Ramos (cell line): Measurements from ENCODE around the gene PIN1.
"Not testable (repeated sequence)": the region's sequence is repeated elsewhere in the genome, so short reads cannot be mapped to it uniquely, and the experiment has no call there.

Experiments
- in situ Hi-C: fragments of 300-500 bp; cut with MboI; formaldehyde crosslinking; loops from one replicate; pipeline ENCODE4 v1.14.3; 2022; ENCODE audit warnings: low sequenced_read_pairs; ENCODE audit not compliant: unreplicated experiment

Gene PIN1

DNA sequence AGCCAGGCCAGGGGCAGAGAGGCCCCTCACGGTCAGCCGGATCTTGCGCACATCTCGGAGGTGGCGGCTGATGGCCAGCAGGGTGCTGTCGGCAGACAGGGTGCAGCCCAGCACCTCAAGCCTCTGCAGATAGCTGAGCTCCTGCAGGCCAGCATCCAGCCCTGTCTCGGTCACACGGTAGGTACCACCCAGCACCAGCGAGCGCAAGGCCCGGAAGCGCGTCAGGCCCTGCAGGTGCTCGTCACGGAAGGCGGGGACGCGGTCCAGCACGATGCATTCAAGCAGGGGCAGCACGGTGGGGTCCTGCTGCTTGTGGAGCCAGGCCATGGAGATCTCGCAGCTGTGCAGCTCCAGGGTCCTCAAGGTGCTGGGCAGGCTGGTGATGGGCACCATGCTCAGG, 24.0 kb upstream of the PIN1 start:
- in situ Hi-C loops, result loop anchor here (25.0 kb wide), 1 partner anchor 499 kb away; the partner anchor contains the start of genes ZNF559 and ZNF699

DNA sequence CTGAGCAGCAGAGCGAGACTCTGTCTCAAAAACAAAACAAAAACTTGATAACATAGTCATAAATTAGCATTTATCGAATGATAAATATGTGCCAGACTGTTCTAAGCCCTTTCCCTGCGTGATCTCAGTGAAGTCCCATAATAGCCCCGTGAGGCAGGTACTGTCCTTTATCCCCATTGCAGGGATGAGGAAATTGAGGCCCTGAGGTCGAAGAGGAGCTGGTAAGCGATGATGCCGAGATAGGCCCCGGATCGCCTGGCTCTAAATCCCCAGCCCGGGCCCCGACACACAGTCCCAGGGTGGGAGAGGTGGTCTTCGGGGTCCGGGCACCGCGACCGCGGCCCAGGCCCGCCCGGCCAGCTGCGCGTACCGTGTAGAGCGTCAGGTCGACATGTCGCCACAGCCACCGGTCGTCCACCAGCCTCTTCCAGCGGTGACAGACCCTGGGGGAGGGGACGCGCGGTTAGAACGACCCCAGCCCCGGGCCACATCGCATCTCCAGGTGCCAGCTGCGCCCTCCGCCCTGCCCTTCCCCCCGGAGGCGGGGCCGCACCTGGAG, 16.9 kb upstream of the PIN1 start:
- in situ Hi-C loops, result loop anchor here (25.0 kb wide), 1 partner anchor 506 kb away; the partner anchor contains the start of genes ZNF559 and ZNF699

DNA sequence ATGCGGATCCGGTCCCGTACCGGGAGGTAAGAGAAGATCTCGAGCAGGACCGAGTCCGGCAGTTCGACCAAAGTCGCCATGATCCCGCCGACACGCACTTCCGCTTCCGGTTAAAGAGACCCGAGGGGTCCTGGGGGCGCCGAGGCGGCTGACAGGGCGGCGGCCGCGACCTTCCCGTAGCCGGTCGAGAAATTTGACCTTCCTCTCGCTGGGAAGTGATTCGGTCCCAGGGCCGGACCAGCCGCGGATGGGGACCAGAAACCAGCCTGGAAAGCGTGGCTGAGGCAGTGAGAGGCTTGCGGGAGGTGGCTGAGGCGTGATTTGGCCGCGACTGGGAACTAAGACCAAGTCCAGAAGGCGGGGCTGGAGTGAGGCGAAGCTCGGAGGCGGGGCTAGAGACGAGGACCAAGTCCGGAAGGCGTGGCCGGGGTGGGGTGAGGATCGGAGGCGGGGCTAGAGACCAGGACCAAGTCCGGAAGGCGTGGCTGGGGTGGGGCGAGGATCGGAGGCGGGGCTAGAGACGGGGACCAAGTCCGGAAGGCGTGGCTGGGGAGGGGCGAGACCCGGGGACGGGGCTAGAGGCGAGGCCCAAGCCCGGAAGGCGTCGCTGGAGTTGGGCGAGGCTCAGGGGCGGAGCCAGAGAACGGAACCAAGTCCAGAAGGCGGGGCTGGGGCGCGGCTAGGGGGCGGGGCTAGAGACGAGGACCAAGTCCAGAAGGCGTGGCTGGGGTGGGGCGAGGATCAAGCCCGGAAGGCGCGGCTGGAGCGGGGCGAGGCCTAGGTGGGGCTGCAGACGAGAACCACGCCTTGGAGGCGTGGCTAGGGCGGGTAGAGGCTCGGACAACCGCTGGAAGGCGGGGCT, 16.2 kb upstream of the PIN1 start, which contains the start of gene FBXL12:
Gene FBXL12 (minus strand): TSS at position 346 of the 862 bp plus-strand sequence. CDS start 266 bp downstream, at position 80.
- in situ Hi-C loops, result loop anchor here (25.0 kb wide), 1 partner anchor 507 kb away; the partner anchor contains the start of genes ZNF559 and ZNF699

DNA sequence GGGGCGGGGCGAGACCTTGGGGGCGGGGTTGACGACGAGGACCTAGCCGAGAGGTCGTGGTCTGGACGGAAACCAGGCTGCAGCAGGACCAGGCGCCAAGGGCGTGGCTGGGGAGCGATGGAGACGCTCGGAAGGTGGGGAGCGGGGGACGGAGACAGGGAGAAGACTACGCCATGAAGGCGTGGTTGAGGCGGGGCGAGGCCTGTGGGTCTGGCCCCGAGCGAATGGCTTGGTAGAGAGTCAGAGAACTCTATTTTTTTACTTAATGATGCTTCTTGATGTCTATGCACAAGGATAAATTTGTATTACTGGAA, 15.6 kb upstream of the PIN1 start:
- in situ Hi-C loops, result loop anchor here (25.0 kb wide), 1 partner anchor 507 kb away; the partner anchor contains the start of genes ZNF559 and ZNF699

DNA sequence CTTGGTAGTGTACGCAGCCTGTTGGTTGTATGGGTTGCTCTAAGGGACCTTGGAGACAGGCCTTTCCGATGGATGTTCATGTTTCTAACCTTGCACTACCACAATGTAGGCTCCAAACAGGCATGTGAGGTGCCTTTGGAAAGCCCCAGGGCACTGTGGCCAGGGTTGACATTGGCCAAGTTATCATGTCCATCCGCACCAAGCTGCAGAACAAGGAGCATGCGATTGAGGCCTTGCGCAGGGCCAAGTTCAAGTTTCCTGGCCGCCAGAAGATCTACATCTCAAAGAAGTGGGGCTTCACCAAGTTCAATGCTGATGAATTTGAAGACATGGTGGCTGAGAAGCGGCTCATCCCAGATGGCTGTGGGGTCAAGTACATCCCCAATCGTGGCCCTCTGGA, 15.1 kb upstream of the PIN1 start:
- in situ Hi-C loops, result loop anchor here (25.0 kb wide), 1 partner anchor 508 kb away; the partner anchor contains the start of genes ZNF559 and ZNF699

DNA sequence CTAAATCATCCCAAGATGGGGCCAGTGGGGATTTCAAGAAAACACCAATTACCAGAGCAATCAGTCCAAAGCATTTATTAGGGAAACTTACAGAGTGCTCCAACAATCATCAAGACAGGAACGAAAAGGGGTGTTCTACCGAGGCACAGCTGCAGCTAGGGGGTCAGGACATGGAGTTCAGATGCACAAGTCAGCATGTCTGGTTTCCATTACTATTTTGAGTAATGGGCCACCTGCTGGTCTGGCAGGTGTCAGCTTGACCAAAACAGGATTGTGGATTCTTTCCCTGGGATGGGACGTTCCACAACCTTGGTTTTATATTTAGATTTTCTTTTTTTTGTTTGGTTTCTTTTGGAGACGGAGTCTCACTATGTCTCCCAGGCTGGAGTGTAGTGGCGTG, 11.3 kb upstream of the PIN1 start:
- in situ Hi-C loops, result loop anchor here (25.0 kb wide), 1 partner anchor 512 kb away; the partner anchor contains the start of genes ZNF559 and ZNF699

DNA sequence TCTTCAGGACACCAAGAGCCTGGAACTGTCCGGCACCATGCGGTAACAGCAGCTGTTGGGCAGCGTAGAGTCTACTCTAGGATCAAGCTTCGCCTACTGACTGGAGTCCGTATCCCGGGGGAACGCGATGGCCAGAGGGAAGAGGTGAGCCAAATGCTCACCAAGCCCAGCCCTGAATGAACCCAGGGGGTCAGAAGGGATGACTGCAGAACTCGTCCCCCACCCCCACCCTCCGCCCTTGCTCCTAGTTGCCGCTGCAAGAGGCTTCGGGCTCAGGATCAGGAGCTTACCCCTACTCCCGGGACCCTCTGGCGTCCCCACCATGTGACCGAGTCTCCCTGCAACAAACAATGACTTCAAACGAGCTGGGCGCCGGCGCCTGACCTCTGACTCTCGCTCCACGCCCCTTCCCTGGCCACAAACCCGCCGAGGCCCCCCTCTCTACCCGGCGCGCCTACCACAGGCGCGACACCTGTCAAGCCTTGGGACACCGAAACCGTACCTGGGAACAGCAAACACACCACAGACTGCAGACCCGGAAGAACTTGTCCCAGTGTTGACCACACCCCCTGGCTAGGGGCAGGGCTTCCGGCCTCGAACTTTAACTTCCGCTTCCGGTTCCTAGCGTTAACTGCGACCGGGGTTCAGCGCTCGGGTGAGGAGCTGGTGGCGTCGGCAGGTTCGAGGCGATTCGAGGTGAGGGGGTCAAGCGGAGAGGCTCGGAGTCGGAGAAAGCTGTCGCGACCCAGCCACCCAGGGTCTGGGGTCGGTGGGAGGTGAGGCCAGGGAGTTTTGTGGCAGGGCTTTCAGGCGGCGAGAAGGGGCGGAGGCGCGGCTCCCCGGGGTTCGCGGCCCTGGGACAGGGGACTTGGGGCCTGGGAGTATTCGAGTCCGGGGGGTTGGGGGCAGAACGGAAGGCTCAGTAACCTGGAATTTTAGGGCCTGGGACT, 7.6 kb upstream of the PIN1 start, which contains the start of gene UBL5:
Gene UBL5 (plus strand): TSS at position 630 of the 950 bp plus-strand sequence. CDS start 420 bp downstream, outside the sequence.
- in situ Hi-C loops, result no loop called here

DNA sequence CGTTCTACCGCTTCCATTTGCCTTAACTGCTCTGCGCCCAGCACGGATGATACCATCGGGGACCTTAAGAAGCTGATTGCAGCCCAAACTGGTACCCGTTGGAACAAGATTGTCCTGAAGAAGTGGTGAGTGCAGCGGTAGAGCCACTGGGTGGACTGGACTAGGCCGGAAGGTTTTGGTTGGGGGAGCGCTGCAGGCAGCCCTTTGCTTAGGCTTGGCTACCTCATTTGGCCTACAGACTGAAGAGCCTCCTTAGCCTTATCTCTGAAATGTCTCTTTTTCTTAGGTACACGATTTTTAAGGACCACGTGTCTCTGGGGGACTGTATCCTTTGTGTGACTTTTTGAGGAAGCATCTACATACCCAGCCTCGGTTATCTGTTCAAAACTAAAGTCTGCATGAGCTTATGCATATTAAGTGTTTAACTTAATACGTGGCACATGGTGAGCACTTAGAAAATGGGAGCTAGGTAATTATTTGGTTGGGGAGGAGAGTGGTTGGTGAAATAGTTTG, 6.5 kb upstream of the PIN1 start:
- in situ Hi-C loops, result no loop called here

DNA sequence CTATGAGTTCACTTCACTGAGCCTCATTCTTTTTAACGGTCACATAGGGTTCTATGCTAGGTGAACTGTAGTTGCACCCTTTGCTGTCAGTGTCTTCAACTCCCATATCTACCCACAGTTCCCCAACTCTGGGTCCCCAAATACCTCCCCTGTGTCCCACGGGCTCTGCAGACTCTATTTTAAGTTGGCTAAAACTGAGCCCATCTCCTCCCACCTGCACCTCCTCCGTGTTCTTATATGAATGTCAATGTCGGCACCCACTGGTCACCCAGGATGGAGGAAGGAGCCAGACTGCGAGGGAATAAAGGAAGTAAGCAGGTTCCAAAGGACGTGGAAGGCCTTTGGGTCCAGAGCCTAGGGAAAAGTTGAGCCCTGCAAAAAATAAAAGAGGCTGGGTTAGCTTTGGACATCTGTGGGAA, 802 bp upstream of the PIN1 start:
- in situ Hi-C loops, result no loop called here

DNA sequence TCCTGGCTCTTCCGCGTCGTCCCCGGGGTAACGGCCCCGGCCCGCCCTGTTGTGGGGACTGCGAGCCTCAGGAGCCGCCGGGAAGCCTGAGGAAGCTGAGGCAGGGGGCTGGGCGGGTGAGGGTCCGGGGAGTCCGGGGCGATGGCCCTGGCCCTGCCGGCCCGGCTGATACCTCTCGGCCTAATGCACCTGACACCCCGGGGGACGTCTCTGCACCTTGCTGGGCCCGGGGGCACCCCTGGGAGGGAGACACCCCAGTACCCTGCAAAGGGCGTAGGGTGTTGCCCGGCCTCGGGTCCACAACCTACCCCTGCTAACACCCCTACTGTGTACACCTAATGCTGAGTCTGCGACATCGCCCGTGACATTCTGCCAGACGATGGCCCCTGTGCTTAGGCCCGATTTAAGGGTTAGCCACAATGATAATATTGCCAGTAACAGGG, 410 bp downstream of the PIN1 start:
- in situ Hi-C loops, result no loop called here

DNA sequence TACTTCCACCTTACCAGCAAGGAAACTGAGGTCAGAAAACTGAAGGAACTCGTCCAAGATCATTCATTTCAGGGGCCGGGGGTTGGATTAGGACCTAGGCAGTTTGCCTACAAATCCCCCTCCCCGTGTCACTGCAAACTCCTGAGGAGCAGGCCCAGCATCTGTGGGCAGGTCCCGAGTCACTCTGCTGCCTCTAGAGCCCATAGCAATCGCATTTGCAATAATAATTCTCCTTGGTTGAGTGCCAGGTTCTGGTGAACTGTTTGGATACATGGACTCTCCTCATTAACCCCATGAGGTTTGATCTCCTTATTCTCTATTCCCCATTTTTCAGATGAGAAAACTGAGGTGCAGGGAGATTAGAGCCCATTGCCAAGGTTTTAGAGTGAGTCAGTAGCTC, 903 bp downstream of the PIN1 start:
- in situ Hi-C loops, result no loop called here

DNA sequence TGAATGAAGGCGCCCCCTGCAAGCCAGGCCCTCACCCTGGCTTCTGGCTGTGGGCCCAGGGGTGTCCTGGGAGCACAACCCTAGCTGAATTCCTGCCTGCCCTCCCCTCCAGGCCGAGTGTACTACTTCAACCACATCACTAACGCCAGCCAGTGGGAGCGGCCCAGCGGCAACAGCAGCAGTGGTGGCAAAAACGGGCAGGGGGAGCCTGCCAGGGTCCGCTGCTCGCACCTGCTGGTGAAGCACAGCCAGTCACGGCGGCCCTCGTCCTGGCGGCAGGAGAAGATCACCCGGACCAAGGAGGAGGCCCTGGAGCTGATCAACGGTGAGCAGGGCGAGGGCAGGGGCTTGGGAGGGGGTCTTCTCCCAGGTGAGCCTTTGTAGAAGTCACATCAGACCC, 3.2 kb downstream of the PIN1 start:
- in situ Hi-C loops, result no loop called here

DNA sequence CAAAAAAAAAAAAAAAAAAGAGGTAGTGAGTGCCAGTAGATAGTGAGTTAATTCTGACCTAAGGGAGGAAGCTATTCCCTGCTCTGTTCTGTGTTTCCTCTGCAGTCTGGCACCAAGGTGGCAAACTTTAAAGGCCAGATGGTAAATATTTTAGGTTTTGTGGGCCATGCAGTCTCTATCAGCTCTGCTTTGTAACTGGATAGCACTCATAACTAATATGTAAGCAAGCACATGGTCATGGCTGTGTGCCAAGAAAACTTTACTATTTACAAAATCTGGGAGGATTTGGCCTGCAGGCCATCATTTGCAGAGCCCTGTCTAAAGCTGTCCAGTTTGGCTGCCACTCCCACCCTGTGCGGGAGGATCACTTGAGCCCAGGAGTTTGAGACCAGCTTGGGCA, 4.3 kb downstream of the PIN1 start:
- in situ Hi-C loops, result no loop called here

DNA sequence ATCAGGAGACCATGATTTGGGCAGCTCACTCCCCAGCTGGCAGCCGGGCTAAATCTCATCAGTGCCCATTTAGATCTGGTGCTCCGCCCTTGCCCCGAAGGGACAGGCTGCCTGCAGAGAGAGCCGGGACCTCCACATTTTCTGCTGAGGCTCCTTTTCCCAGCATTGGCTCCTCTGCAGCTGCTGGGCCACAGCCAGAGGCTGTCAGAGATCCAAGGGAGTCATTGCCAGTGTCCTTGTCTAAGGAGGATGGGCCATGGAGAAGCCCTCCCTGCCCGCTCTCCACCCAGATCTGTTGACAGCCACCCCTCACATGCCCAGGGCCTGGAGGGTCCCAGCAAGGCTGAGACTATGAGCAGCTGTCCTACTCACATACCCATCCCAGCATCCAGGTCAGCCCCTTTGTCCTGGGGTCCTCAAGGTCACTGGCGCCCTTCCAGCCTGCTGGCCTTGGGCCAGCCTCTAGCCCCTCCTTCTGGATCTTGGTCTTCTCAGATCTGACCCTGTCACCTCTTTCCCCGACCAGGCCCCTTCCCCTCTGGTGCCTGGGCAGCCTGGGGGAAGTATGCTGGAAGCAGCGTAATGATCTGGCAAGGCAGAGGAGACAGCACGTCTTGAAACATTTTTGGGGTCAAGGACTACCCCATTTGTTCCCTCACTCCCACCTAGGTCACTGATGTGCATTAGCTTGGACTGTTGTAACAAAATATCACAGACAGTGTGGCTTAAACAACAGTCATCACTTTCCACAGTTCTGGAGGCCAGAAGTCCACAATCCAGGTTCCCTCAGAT, 7.9 kb downstream of the PIN1 start:
- in situ Hi-C loops, result no loop called here

DNA sequence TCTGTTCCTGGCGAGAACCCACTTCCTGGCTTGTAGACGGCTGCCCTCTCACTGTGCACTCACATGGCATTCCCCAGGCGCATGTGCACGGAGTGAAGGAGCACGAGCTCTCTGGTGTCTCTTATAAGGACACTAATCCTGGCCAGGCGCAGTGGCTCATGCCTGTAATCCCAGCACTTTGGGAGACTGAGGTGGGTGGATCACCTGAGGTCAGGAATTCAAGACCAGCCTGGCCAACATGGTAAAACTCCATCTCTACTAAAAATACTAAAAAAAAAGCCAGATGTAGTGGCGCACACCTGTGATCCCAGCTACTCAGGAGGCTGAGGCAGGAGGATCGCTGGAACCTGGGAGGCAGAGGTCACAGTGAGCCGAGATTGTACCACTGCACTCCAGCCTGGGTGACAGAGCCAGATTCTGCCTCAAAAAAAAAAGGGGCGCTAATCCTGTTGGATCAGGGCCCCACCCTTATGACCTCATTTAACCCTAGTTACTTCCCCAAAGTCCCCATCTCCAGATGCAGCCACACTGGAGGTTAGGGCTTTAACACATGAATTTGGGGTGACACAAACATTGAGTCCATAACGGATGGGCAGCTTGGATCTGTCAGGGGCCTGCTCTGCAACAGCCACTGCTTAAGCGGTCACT, 8.6 kb downstream of the PIN1 start:
- in situ Hi-C loops, result not testable (repeated sequence)

DNA sequence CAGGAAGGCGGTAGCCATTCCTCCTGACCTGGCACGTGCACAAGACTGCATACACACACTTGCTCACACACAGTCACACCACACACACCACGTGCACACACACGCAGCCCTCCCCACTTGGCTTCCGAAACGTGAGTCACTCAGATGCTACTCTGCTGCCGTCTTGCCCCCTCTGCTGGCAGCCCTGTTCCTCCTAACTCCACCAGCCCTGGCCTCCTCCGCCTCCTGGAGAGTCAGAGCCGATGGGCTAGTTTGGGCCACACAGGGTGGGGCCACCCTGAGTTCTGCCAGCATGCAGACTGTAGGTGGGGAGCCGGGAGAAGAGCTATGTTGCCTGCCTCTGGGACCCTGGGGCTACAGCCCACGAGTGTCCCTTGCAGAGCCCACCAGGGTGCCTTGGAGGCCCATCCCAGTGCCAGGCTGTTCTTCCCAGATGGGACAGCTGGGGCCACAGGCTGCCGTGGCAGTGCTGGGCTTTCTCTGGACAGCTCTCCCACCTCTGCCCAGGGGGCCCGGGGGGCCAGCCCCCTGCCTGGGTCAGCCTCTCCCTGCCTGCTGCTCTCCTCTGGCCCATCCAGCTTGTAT, 12.1 kb downstream of the PIN1 start:
- in situ Hi-C loops, result no loop called here

DNA sequence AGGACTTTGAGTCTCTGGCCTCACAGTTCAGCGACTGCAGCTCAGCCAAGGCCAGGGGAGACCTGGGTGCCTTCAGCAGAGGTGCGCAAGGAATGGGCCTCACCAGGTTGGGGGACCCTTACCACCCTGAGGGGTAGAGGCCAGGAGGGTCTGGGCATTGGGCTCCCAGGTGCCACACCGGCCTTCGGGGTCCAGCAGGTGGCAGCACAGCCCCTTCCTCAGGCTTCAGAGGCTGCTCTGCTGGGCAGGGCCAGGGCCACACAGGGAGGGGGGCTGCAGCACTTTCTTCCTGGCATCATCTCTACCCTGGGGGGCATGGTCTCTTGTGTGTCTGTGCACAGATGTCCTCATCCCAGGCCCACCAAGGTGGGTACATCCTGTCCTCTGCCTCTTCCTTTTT, 12.9 kb downstream of the PIN1 start:
- in situ Hi-C loops, result no loop called here

DNA sequence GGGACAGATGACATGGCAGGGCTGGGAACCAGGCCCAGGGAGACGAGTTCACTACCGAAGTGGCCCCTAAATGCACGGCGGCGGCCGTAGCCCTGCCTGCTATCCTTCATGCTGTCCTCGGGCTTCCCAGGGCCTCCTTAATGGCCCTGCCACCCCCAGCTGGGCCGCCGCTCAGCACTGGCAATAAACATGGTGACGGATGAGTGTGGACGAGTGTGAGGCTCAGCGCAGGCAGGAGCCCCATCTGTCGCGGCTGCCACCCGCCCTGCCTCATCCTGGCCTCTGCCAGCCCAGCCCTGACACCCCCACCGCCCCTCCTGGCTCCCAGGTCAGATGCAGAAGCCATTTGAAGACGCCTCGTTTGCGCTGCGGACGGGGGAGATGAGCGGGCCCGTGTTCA, 13.6 kb downstream of the PIN1 start:
- in situ Hi-C loops, result no loop called here
